ENCODE results near the gene CYLD. TPM values are rescaled to one million over a fixed set of nuclear protein-coding genes. Genes with fewer than 3 reads are reported as not detected.

CYLD gene
- polyA plus RNA-seq, 1 donor from 2014 or later = 27.6 TPM

DNA sequence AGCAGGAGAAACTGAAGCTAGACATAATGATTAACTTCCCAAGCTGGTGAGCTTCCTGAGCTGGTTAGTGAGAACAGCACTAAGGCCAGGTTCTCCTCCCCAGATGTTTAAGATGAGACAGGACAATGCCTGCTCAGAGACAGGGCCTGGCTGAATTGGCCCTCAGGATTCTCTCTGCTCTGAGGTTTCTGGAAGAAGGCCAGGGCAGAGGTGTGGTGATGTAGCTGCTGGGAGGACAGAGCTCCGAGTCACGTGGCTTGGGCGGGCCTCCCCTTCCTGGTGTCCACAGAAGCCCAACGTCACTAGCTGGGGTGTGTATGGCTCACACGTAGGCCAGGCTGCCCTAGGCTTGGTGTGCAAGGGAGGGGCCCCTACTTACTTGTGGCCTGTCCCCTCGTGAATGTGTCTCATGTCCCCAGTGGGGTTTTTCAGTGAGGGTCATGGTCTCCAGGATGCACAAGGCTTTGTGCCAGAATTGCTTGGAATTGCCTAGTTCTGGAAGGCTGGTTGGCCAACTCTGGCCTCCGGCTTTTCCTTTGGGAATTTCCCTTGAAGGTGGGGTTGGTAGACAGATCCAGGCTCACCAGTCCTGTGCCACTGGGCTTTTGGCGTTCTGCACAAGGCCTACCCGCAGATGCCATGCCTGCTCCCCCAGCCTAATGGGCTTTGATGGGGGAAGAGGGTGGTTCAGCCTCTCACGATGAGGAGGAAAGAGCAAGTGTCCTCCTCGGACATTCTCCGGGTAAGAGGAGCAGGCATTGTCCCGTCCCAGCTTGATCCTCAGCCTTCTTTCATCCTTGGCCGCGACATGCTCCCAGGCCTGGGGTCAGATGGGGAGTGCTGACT lies 45.1 kb upstream of the CYLD start:
- H3K4me3 ChIP-seq (ENCODE audit: low read length) = no peak overlapping the region
- no peaks in the 10 kb centered on the region for H3K9me2 ChIP-seq (ENCODE audit: insufficient read depth, low read length)
- no peak overlapping the region for H2AFZ ChIP-seq (ENCODE audit: low read depth, low read length)
- H3F3A ChIP-seq (ENCODE audit: insufficient read depth, low read length, poor library complexity, severe bottlenecking) = no peaks in the 10 kb centered on the region
- no peaks in the 10 kb centered on the region for H3K36me3 ChIP-seq (ENCODE audit: insufficient read depth, low read length)
- TF ChIP-seq SMC3 (conservative IDR thresholded peaks at IDR 0.05; ENCODE audit: poor library complexity) (no peak), POLR2AphosphoS5 (IDR thresholded peaks at IDR 0.05) (no peak), RAD21 (conservative IDR thresholded peaks at IDR 0.05) (no peak), TAF1 (IDR thresholded peaks at IDR 0.05; ENCODE audit: low read depth) (no peak), MXI1 (conservative IDR thresholded peaks at IDR 0.05; ENCODE audit: poor library complexity, severe bottlenecking) (no peak), EZH2 (IDR thresholded peaks at IDR 0.05; ENCODE audit: borderline replicate concordance, insufficient read depth, low read length, poor library complexity, severe bottlenecking) (no peak), EP300 (conservative IDR thresholded peaks at IDR 0.05; ENCODE audit: poor library complexity, severe bottlenecking) (no peak)
- TF ChIP-seq, protein P1, sequence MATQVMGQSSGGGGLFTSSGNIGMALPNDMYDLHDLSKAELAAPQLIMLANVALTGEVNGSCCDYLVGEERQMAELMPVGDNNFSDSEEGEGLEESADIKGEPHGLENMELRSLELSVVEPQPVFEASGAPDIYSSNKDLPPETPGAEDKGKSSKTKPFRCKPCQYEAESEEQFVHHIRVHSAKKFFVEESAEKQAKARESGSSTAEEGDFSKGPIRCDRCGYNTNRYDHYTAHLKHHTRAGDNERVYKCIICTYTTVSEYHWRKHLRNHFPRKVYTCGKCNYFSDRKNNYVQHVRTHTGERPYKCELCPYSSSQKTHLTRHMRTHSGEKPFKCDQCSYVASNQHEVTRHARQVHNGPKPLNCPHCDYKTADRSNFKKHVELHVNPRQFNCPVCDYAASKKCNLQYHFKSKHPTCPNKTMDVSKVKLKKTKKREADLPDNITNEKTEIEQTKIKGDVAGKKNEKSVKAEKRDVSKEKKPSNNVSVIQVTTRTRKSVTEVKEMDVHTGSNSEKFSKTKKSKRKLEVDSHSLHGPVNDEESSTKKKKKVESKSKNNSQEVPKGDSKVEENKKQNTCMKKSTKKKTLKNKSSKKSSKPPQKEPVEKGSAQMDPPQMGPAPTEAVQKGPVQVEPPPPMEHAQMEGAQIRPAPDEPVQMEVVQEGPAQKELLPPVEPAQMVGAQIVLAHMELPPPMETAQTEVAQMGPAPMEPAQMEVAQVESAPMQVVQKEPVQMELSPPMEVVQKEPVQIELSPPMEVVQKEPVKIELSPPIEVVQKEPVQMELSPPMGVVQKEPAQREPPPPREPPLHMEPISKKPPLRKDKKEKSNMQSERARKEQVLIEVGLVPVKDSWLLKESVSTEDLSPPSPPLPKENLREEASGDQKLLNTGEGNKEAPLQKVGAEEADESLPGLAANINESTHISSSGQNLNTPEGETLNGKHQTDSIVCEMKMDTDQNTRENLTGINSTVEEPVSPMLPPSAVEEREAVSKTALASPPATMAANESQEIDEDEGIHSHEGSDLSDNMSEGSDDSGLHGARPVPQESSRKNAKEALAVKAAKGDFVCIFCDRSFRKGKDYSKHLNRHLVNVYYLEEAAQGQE (IDR thresholded peaks at IDR 0.05; ENCODE audit: borderline replicate concordance) = no peak
- TF ChIP-seq, protein P2, sequence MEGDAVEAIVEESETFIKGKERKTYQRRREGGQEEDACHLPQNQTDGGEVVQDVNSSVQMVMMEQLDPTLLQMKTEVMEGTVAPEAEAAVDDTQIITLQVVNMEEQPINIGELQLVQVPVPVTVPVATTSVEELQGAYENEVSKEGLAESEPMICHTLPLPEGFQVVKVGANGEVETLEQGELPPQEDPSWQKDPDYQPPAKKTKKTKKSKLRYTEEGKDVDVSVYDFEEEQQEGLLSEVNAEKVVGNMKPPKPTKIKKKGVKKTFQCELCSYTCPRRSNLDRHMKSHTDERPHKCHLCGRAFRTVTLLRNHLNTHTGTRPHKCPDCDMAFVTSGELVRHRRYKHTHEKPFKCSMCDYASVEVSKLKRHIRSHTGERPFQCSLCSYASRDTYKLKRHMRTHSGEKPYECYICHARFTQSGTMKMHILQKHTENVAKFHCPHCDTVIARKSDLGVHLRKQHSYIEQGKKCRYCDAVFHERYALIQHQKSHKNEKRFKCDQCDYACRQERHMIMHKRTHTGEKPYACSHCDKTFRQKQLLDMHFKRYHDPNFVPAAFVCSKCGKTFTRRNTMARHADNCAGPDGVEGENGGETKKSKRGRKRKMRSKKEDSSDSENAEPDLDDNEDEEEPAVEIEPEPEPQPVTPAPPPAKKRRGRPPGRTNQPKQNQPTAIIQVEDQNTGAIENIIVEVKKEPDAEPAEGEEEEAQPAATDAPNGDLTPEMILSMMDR (IDR thresholded peaks at IDR 0.05; ENCODE audit: poor library complexity, severe bottlenecking) = no peak
- no peaks in the 10 kb centered on the region for H4K20me1 ChIP-seq (ENCODE audit: insufficient read depth)
- H3K27me3 ChIP-seq (ENCODE audit: insufficient read depth, low read depth, low read length) = peaks cover 17% of the 10 kb centered on the region
- no peaks in the 10 kb centered on the region for H3K9me3 ChIP-seq (ENCODE audit: low read length)
- H3K79me2 ChIP-seq (replicated peaks; ENCODE audit: insufficient read depth, low read length) = no peaks in the 10 kb centered on the region
- H3K4me2 ChIP-seq (ENCODE audit: low read length) = no peak overlapping the region
- no peak overlapping the region for H3K27ac ChIP-seq (ENCODE audit: low read length)
- H3K9ac ChIP-seq (ENCODE audit: low read length) = no peak overlapping the region

DNA sequence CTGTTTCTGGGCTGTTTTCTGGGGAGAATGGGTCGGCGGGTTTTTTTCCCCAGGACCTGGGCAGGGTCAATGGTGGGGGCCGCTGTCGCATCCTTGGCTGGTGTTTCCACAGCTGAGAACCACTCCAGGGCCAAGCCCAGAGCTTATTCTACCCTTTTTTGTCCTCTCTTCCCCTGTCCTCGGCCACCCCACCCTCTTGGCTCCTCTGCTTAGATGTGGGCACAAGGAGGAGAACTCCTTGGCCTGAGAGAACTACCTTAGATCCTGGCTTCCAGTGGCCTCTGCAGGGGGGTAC lies 44.5 kb upstream of the CYLD start:
- Histone ChIP-seq H4K20me1 (ENCODE audit: insufficient read depth) (no peaks in the 10 kb centered on the region), H3F3A (ENCODE audit: insufficient read depth, low read length, poor library complexity, severe bottlenecking) (no peaks in the 10 kb centered on the region), H2AFZ (ENCODE audit: low read depth, low read length) (no peak overlapping the region), H3K4me2 (ENCODE audit: low read length) (no peak overlapping the region), H3K36me3 (ENCODE audit: insufficient read depth, low read length) (no peaks in the 10 kb centered on the region), H3K27me3 (ENCODE audit: insufficient read depth, low read depth, low read length) (peaks cover 17% of the 10 kb centered on the region), H3K4me3 (ENCODE audit: low read length) (no peak overlapping the region), H3K79me2 (replicated peaks; ENCODE audit: insufficient read depth, low read length) (no peaks in the 10 kb centered on the region), H3K9me2 (ENCODE audit: insufficient read depth, low read length) (no peaks in the 10 kb centered on the region), H3K9me3 (ENCODE audit: low read length) (no peaks in the 10 kb centered on the region), H3K9ac (ENCODE audit: low read length) (no peak overlapping the region), H3K27ac (ENCODE audit: low read length) (no peak overlapping the region)
- TF ChIP-seq, protein P2 (IDR thresholded peaks at IDR 0.05; ENCODE audit: poor library complexity, severe bottlenecking) = no peak
- no peak for TF ChIP-seq EP300 (conservative IDR thresholded peaks at IDR 0.05; ENCODE audit: poor library complexity, severe bottlenecking)
- no peak for TF ChIP-seq RAD21 (conservative IDR thresholded peaks at IDR 0.05)
- no peak for TF ChIP-seq TAF1 (IDR thresholded peaks at IDR 0.05; ENCODE audit: low read depth)
- TF ChIP-seq, protein P1 (IDR thresholded peaks at IDR 0.05; ENCODE audit: borderline replicate concordance) = no peak
- no peak for TF ChIP-seq POLR2AphosphoS5 (IDR thresholded peaks at IDR 0.05)
- TF ChIP-seq EZH2 (IDR thresholded peaks at IDR 0.05; ENCODE audit: borderline replicate concordance, insufficient read depth, low read length, poor library complexity, severe bottlenecking) = no peak
- TF ChIP-seq MXI1 (conservative IDR thresholded peaks at IDR 0.05; ENCODE audit: poor library complexity, severe bottlenecking) = no peak
- TF ChIP-seq SMC3 (conservative IDR thresholded peaks at IDR 0.05; ENCODE audit: poor library complexity) = no peak

All from neural cell (in vitro differentiated cells).